ENCODE results near the gene MAP6. TPM values are rescaled to one million over a fixed set of nuclear protein-coding genes. Genes with fewer than 3 reads are reported as not detected.
A peak's percentile ranks its signal among the peaks of the same experiment; 100 is the strongest.

The MAP6 gene
- total and polyA plus RNA-seq, 9 of the 15 experiments (the other 6 are each of a cell fraction or from before 2014, with no cell fraction given) = not detected

DNA sequence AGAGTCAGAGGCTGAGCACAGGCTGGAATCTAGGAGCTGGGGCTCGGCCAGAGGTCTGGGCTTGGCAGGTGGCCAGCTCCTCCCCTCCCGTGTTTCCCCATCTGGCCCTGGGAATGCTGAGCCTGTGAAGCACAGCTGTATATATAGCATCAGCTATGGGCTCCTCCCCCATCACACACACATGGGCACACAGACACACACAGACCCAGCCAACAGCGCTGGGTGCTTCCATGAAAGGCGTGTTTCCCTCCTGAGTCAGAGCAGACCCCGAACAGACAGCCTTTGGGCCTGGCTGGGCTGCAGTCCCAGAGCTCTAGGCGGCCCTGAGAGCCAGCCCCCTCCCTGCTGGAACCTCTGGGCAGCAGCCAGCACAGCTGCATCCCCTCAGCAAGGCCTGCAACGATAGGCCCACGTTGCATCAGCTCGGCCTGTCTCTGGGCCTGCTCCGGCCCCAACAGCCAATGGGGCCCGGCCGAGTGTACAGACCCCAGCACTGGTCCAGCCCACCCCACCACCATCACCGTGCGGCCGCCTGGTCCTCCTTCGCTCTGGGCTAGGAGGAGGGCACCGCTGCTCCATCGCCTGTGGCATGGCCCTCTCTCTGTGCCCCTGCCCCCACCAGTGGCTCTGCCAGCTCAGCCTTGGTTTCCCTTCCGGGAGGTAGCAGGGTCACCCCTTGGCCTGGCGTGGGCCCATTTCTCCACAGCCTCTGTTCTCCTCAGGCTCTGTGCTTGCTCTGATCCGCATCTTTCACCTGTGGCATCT is 114.4 kb downstream of the MAP6 start (continued):
- peak; percentile 62; the same call in 1 of the 2 replicates for TF ChIP-seq ZNF589 (CRISPR knock-in tag; IDR thresholded peaks at IDR 0.05; ENCODE audit: low read depth)
- TF ChIP-seq ZNF184 (CRISPR knock-in tag; IDR thresholded peaks at IDR 0.05) = no peak
- TF ChIP-seq, protein P1, sequence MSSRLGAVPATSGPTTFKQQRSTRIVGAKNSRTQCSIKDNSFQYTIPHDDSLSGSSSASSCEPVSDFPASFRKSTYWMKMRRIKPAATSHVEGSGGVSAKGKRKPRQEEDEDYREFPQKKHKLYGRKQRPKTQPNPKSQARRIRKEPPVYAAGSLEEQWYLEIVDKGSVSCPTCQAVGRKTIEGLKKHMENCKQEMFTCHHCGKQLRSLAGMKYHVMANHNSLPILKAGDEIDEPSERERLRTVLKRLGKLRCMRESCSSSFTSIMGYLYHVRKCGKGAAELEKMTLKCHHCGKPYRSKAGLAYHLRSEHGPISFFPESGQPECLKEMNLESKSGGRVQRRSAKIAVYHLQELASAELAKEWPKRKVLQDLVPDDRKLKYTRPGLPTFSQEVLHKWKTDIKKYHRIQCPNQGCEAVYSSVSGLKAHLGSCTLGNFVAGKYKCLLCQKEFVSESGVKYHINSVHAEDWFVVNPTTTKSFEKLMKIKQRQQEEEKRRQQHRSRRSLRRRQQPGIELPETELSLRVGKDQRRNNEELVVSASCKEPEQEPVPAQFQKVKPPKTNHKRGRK (tag; IDR thresholded peaks at IDR 0.05) = no peak
- TF ChIP-seq, protein P2, sequence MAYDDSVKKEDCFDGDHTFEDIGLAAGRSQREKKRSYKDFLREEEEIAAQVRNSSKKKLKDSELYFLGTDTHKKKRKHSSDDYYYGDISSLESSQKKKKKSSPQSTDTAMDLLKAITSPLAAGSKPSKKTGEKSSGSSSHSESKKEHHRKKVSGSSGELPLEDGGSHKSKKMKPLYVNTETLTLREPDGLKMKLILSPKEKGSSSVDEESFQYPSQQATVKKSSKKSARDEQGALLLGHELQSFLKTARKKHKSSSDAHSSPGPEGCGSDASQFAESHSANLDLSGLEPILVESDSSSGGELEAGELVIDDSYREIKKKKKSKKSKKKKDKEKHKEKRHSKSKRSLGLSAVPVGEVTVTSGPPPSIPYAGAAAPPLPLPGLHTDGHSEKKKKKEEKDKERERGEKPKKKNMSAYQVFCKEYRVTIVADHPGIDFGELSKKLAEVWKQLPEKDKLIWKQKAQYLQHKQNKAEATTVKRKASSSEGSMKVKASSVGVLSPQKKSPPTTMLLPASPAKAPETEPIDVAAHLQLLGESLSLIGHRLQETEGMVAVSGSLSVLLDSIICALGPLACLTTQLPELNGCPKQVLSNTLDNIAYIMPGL (CRISPR knock-in tag; IDR thresholded peaks at IDR 0.05) = no peak
- TF ChIP-seq ZC3H11A (IDR thresholded peaks at IDR 0.05; ENCODE audit: low read depth, low read length) = no peak
- TF ChIP-seq RFX7 (CRISPR knock-in tag; IDR thresholded peaks at IDR 0.05) = no peak
- peak; percentile 38 for TF ChIP-seq SMAD1 (IDR thresholded peaks at IDR 0.05; ENCODE audit: low read depth, low read length, partially characterized antibody)
- TF ChIP-seq KDM5B (IDR thresholded peaks at IDR 0.05; ENCODE audit: insufficient replicate concordance, low read depth, low read length) = no peak
- TF ChIP-seq ZNF384 (IDR thresholded peaks at IDR 0.05; ENCODE audit: low read depth, low read length) = no peak
- TF ChIP-seq, protein P3, sequence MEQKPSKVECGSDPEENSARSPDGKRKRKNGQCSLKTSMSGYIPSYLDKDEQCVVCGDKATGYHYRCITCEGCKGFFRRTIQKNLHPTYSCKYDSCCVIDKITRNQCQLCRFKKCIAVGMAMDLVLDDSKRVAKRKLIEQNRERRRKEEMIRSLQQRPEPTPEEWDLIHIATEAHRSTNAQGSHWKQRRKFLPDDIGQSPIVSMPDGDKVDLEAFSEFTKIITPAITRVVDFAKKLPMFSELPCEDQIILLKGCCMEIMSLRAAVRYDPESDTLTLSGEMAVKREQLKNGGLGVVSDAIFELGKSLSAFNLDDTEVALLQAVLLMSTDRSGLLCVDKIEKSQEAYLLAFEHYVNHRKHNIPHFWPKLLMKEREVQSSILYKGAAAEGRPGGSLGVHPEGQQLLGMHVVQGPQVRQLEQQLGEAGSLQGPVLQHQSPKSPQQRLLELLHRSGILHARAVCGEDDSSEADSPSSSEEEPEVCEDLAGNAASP (IDR thresholded peaks at IDR 0.05) = no peak
- no peak for TF ChIP-seq TGIF2 (CRISPR knock-in tag; IDR thresholded peaks at IDR 0.05)
- no peak for TF ChIP-seq SNRNP70 (optimal IDR thresholded peaks at IDR 0.05; ENCODE audit: low read depth, low read length)
- TF ChIP-seq, protein P4, sequence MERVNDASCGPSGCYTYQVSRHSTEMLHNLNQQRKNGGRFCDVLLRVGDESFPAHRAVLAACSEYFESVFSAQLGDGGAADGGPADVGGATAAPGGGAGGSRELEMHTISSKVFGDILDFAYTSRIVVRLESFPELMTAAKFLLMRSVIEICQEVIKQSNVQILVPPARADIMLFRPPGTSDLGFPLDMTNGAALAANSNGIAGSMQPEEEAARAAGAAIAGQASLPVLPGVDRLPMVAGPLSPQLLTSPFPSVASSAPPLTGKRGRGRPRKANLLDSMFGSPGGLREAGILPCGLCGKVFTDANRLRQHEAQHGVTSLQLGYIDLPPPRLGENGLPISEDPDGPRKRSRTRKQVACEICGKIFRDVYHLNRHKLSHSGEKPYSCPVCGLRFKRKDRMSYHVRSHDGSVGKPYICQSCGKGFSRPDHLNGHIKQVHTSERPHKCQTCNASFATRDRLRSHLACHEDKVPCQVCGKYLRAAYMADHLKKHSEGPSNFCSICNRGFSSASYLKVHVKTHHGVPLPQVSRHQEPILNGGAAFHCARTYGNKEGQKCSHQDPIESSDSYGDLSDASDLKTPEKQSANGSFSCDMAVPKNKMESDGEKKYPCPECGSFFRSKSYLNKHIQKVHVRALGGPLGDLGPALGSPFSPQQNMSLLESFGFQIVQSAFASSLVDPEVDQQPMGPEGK (CRISPR knock-in tag; IDR thresholded peaks at IDR 0.05; ENCODE audit: borderline replicate concordance) = no peak
- TF ChIP-seq FOXP1 (CRISPR knock-in tag; IDR thresholded peaks at IDR 0.05) = no peak
- no peak for TF ChIP-seq ZNF12 (CRISPR knock-in tag; IDR thresholded peaks at IDR 0.05)
- TF ChIP-seq CHD4 (IDR thresholded peaks at IDR 0.05; ENCODE audit: insufficient read depth, insufficient replicate concordance, low read depth, low read length, poor library complexity, severe bottlenecking) = no peak
- TF ChIP-seq SLC30A9 (CRISPR knock-in tag; IDR thresholded peaks at IDR 0.05) = no peak
- TF ChIP-seq PTRF (tag; IDR thresholded peaks at IDR 0.05) = no peak
- no peak for TF ChIP-seq CC2D1A (IDR thresholded peaks at IDR 0.05)

Data from K562 (cell line).